HepG2 (cell line): ENCODE measurements around the gene CCDC50. TPM values are rescaled to one million over a fixed set of nuclear protein-coding genes. Genes with fewer than 3 reads are reported as not detected.

Source experiments
- ATAC-seq: fragments of 200-7000 bp; cut with Tn5 transposase; 3 replicates; pipeline ENCODE4 v1.9.1; 2020; ENCODE audit warnings: mild to moderate bottlenecking, moderate library complexity
- BruUV-seq: library from RNA; stranded (reverse); fragments of 400-500 nt; replicated peaks from 2 replicates; lab custom pipeline; 2021; lab: Mats Ljungman, UMichigan
- CTCF ChIA-PET: fragments of 300-600 bp; formaldehyde crosslinking; extraction: SDS; loops from one replicate; lab custom pipeline; 2021; ENCODE audit warnings: low total read pairs, inconsistent platforms, low intra/inter-chr PET ratio; lab: Yijun Ruan, JAX
- POLR2A ChIA-PET: fragments of 350-600 bp; sonication (Branson Sonifier 250); formaldehyde crosslinking; loops from one replicate; lab custom pipeline; 2020; ENCODE audit warnings: antibody characterized with exemption, inconsistent platforms; lab: Yijun Ruan, JAX
- DNase-seq: peaks from one replicate; pipeline ENCODE4 v3.0.0-alpha.2; 2015; ENCODE audit warnings: low spot score
- FAIRE-seq: peaks from 3 replicates; lab custom pipeline; 2011; peaks lifted over from hg19 to GRCh38; lab: Jason Lieb, UNC
- H2AFZ ChIP-seq: one replicate; pipeline ENCODE4 v1.6.1; 2011; ENCODE audit warnings: low read length, inconsistent platforms
- H3K27ac ChIP-seq: fragments of 300-600 bp; 3 replicates; pipeline ENCODE4 v1.8.0; 2011; ENCODE audit warnings: mixed run types, mild to moderate bottlenecking, mixed read lengths, low read length, inconsistent platforms; ENCODE audit not compliant: insufficient read depth; ENCODE audit errors: extremely low read length
- H3K27me3 ChIP-seq, 2 experiments: fragments of 200-600 bp in 1 of 2; 2 replicates in 1 of 2; 3 replicates in 1 of 2; pipeline versions ENCODE4 v1.6.0 to v1.8.0; 2011; ENCODE audit warnings: low read length in 2 of 2, mild to moderate bottlenecking in 2 of 2, moderate library complexity in 2 of 2, inconsistent platforms in 1 of 2; ENCODE audit not compliant: insufficient read depth in 2 of 2, control insufficient read depth in 1 of 2
- H3K36me3 ChIP-seq, 2 experiments: fragments of 200-600 bp in 1 of 2; replicated peaks in 1 of 2; 2 replicates in 1 of 2; 3 replicates in 1 of 2; pipeline versions ENCODE4 v1.5.1 to v1.8.0; 2011; ENCODE audit warnings: low read length in 2 of 2, inconsistent platforms in 1 of 2; ENCODE audit not compliant: insufficient read depth in 2 of 2, control insufficient read depth in 1 of 2
- H3K4me1 ChIP-seq: 2 replicates; pipeline ENCODE4 v1.5.1; 2012; ENCODE audit warnings: low read length, inconsistent platforms; ENCODE audit not compliant: insufficient read depth
- H3K4me2 ChIP-seq: 2 replicates; pipeline ENCODE4 v1.6.0; 2011; ENCODE audit warnings: low read depth, low read length, inconsistent platforms
- H3K4me3 ChIP-seq, 3 experiments: fragments of 200-600 bp in 1 of 3; sonication (generic), shearing (Covaris generic) in 1 of 3; replicated peaks in 1 of 3; 2 replicates each; pipeline ENCODE4 v1.5.1; 2011 to 2016; ENCODE audit warnings: low read length in 3 of 3, inconsistent platforms in 2 of 3, low read depth in 2 of 3, mild to moderate bottlenecking in 2 of 3, control low read depth in 1 of 3, mixed read lengths in 1 of 3; ENCODE audit not compliant: insufficient read depth in 1 of 3
- H3K79me2 ChIP-seq: one replicate; pipeline ENCODE4 v1.6.1; 2011; ENCODE audit warnings: low read length, inconsistent platforms; ENCODE audit not compliant: insufficient read depth
- H3K9ac ChIP-seq: 2 replicates; pipeline ENCODE4 v1.6.0; 2011; ENCODE audit warnings: mild to moderate bottlenecking, low read depth, low read length, inconsistent platforms; ENCODE audit not compliant: insufficient read depth
- H3K9me3 ChIP-seq: 2 replicates; pipeline ENCODE4 v1.5.1; 2012; ENCODE audit warnings: mild to moderate bottlenecking, low read length
- H4K20me1 ChIP-seq: 2 replicates; pipeline ENCODE4 v1.6.0; 2011; ENCODE audit warnings: inconsistent platforms, mild to moderate bottlenecking, low read length, moderate library complexity; ENCODE audit not compliant: insufficient read depth
- ATF6 ChIP-seq: sonication (generic); formaldehyde crosslinking; conservative IDR thresholded peaks from 2 replicates; pipeline ENCODE4 v1.4.0; 2020; ENCODE audit warnings: missing genetic modification reagents
- HDAC2 ChIP-seq: sonication (generic); formaldehyde crosslinking; IDR thresholded peaks from 2 replicates; pipeline ENCODE4 v1.4.0; 2020; ENCODE audit warnings: missing genetic modification reagents
- JARID2 ChIP-seq: sonication (generic); formaldehyde crosslinking; IDR thresholded peaks from 2 replicates; pipeline ENCODE4 v1.8.1; 2023; ENCODE audit warnings: missing genetic modification reagents, inconsistent platforms; ENCODE audit not compliant: insufficient replicate concordance
- KMT2B ChIP-seq: IDR thresholded peaks from 2 replicates; pipeline ENCODE4 v1.6.1; 2016; ENCODE audit warnings: missing genetic modification reagents, missing compliant biosample characterization
- MAFG ChIP-seq: sonication (generic); formaldehyde crosslinking; IDR thresholded peaks from 2 replicates; pipeline ENCODE4 v1.5.1; 2020; ENCODE audit warnings: mild to moderate bottlenecking, missing genetic modification reagents
- TFDP2 ChIP-seq: sonication (generic); formaldehyde crosslinking; IDR thresholded peaks from 2 replicates; pipeline ENCODE4 v1.4.0; 2020; ENCODE audit warnings: missing genetic modification reagents
- ZNF20 ChIP-seq: sonication (generic); formaldehyde crosslinking; IDR thresholded peaks from 2 replicates; pipeline ENCODE4 v1.4.0; 2020; ENCODE audit warnings: mild to moderate bottlenecking, moderate library complexity, missing genetic modification reagents
- ZNF280B ChIP-seq: sonication (generic); formaldehyde crosslinking; IDR thresholded peaks from 2 replicates; pipeline ENCODE4 v1.5.0; 2020; ENCODE audit warnings: missing genetic modification reagents, mild to moderate bottlenecking, borderline replicate concordance
- ZNF782 ChIP-seq: sonication (generic); formaldehyde crosslinking; IDR thresholded peaks from 2 replicates; pipeline ENCODE4 v1.4.0; 2020; ENCODE audit warnings: missing genetic modification reagents, mild to moderate bottlenecking, borderline replicate concordance
- WGBS: methylation state at CpG from one replicate; pipeline ENCODE4 v1.1.6; 2017; ENCODE audit warnings: low lambda C conversion rate; 5-methylcytosine and 5-hydroxymethylcytosine counted together
- in situ Hi-C: cut with HindIII; loops from 2 replicates; pipeline ENCODE4 v1.10.0; 2017; ENCODE audit warnings: low pct_unique_long_range_greater_than_20kb; ENCODE audit not compliant: extremely low pct_ligation_motif_present
- intact Hi-C: fragments of 100-400 bp; cut with micrococcal nuclease; formaldehyde crosslinking; loops from one replicate; pipeline ENCODE4 v1.10.0; 2022; ENCODE audit not compliant: unreplicated experiment
- polyA plus RNA-seq, 8 experiments: library from polyadenylated mRNA; depleted of rRNA in 3 of 8; stranded (reverse) in 7 of 8; unstranded in 1 of 8; fragments of >200 nt; fragmentation: Illumina TruSeq in 4 of 8; extraction: Trizol in 4 of 8; gene quantifications; 2 replicates each; pipeline versions ENCODE4 v1.2.1 to v1.2.3, GENCODE V29; 2011 to 2016; ENCODE audit warnings: low read depth in 4 of 8, missing spikeins in 1 of 8, mixed read lengths in 1 of 8; ENCODE audit not compliant: insufficient read depth in 1 of 8
- total RNA-seq, 5 experiments: library from RNA; depleted of rRNA; stranded (reverse); fragments of >200 nt; fragmentation: Illumina TruSeq; extraction: Trizol; gene quantifications; 2 replicates each; pipeline ENCODE4 v1.2.3, GENCODE V29; 2016; ENCODE audit warnings: low read depth in 1 of 5
- TF ChIP-seq, protein P1 (sequence below): sonication (generic); formaldehyde crosslinking; IDR thresholded peaks from 2 replicates; pipeline ENCODE4 v1.5.0; 2020; ENCODE audit warnings: missing genetic modification reagents, mild to moderate bottlenecking, borderline replicate concordance

CCDC50 gene
- total and polyA plus RNA-seq, 2 of the 13 experiments (the other 11 are each of a cell fraction or from before 2014, with no cell fraction given), result 47.6 to 66.4 TPM

- TF ChIP-seq ZNF20, result no peak
- TF ChIP-seq, protein P1, sequence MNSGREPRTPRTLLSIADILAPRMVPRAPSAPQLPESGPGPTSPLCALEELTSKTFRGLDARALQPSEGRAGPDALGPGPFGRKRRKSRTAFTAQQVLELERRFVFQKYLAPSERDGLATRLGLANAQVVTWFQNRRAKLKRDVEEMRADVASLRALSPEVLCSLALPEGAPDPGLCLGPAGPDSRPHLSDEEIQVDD (CRISPR knock-in tag), result no peak
Measured at GRCh38 chr3:191381303-191381702, 52.1 kb downstream of the CCDC50 start (continued).

DNA sequence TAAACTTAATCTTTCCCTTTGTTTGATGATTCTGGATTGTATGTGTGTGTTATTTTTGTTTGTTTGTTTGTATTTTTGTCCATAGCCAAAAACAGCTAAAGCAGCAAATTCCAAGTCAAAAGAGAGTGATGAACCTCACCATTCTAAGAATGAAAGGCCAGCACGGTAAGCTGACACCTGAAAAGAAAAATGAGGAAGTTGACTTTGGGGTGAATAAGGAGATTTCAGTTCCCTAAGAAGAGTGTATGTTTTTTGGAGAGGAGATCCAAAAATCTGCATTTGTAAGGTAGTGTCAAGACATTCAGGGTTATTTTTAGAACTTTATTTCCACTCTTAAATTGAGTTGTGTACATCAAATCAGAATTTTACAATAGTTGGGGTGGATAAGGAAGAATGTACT lies 53.5 kb downstream of the CCDC50 start:
- no peak overlapping the region for H3K9ac ChIP-seq
- CTCF ChIA-PET, result no interaction called here
- FAIRE-seq (no peak), ATAC-seq (no peak)
- H3K27ac ChIP-seq, result no peak overlapping the region
- H3K79me2 ChIP-seq, result no peaks in the 10 kb centered on the region
- H4K20me1 ChIP-seq, result 0 out of 2 replicates have a peak, but pooled peaks cover 3% of the 10 kb centered on the region
- POLR2A ChIA-PET, result no interaction called here
- no peaks in the 10 kb centered on the region for H3K27me3 ChIP-seq
- H3K36me3 ChIP-seq, result peaks cover 8 to 47% of the 10 kb centered on the region in 2 experiments
- no peak overlapping the region for H3K4me3 ChIP-seq
- WGBS, result 97% methylated on average over 1 of the region's 1 CpG
- no peaks in the 10 kb centered on the region for H3K4me1 ChIP-seq
- H3K9me3 ChIP-seq, result no peaks in the 10 kb centered on the region
- BruUV-seq, result no TSS peak
- H2AFZ ChIP-seq, result no peak overlapping the region
- no peak for TF ChIP-seq JARID2 (CRISPR knock-in tag)
- TF ChIP-seq, all 625 proteins: peak for 0
- no peak overlapping the region for H3K4me2 ChIP-seq
- in situ Hi-C loops (no loop called here), intact Hi-C loops (loop anchor here (5.0 kb wide), 1 partner anchor 50 kb away; the partner anchor contains the start of gene UTS2B)
- no peak for DNase-seq

GRCh38 chr3:191383124-191383523 lies 53.9 kb downstream of the CCDC50 start:
- 0 out of 2 replicates have a peak, but pooled peaks cover 3% of the 10 kb centered on the region for H4K20me1 ChIP-seq
- intact Hi-C loops (loop anchor here (5.0 kb wide), 1 partner anchor 51 kb away; the partner anchor contains the start of gene UTS2B), in situ Hi-C loops (no loop called here)
- DNase-seq, result no peak
- no peaks in the 10 kb centered on the region for H3K79me2 ChIP-seq
- WGBS, result 93% methylated on average over 4 of the region's 4 CpGs
- CTCF ChIA-PET, result no interaction called here
- no peak overlapping the region for H3K27ac ChIP-seq
- no TSS peak for BruUV-seq
- no peak overlapping the region for H3K9ac ChIP-seq
- no peak overlapping the region for H2AFZ ChIP-seq
- H3K4me2 ChIP-seq, result no peak overlapping the region
- peaks cover 8 to 42% of the 10 kb centered on the region in 2 experiments for H3K36me3 ChIP-seq
- no peaks in the 10 kb centered on the region for H3K27me3 ChIP-seq
- no peak overlapping the region for H3K4me3 ChIP-seq
- no peaks in the 10 kb centered on the region for H3K9me3 ChIP-seq
- FAIRE-seq, result no peak
- ATAC-seq, result no peak
- no peaks in the 10 kb centered on the region for H3K4me1 ChIP-seq
- POLR2A ChIA-PET, result no interaction called here
- TF ChIP-seq TFDP2 (CRISPR knock-in tag) (no peak), ATF6 (no peak), MAFG (CRISPR knock-in tag) (no peak), ZNF280B (CRISPR knock-in tag) (no peak), ZNF782 (CRISPR knock-in tag) (no peak), HDAC2 (CRISPR knock-in tag) (no peak), KMT2B (CRISPR knock-in tag) (no peak)
